Muscle layer of colon (tissue), 2 donors: ENCODE data around the gene FGF12.

Experiments used
- H3K27ac ChIP-seq: one replicate; pipeline ENCODE4 v1.7.0; 2013; ENCODE audit warnings: low read depth, mild to moderate bottlenecking, low read length, moderate library complexity
- H3K27me3 ChIP-seq, 2 donors: one replicate each; pipeline ENCODE4 v1.7.0; 2013; ENCODE audit warnings: low read length in 2 of 2, mild to moderate bottlenecking in 2 of 2; ENCODE audit not compliant: insufficient read depth in 2 of 2, control insufficient read depth in 1 of 2
- H3K36me3 ChIP-seq: one replicate; pipeline ENCODE4 v1.7.0; 2013; ENCODE audit warnings: mild to moderate bottlenecking, low read length; ENCODE audit not compliant: insufficient read depth
- H3K4me1 ChIP-seq: one replicate; pipeline ENCODE4 v1.7.0; 2013; ENCODE audit warnings: mild to moderate bottlenecking, low read length; ENCODE audit not compliant: insufficient read depth
- H3K4me3 ChIP-seq, 2 donors: one replicate each; pipeline ENCODE4 v1.7.0; 2013; ENCODE audit warnings: low read length in 2 of 2, low read depth in 1 of 2, mild to moderate bottlenecking in 1 of 2, moderate library complexity in 1 of 2
- H3K9ac ChIP-seq: one replicate; pipeline ENCODE4 v1.7.0; 2013; ENCODE audit warnings: low read length
- H3K9me3 ChIP-seq: one replicate; pipeline ENCODE4 v1.7.0; 2013; ENCODE audit warnings: mild to moderate bottlenecking, low read length
- donor health status: abdominal sarcoma.
- donor health status: Adenocarcinoma of cecum.

Gene FGF12

GRCh38 chr3:192317564-192317963 lies 409.8 kb downstream of the FGF12 start:
- Histone ChIP-seq H3K4me1 (no peaks in the 10 kb centered on the region), H3K36me3 (no peaks in the 10 kb centered on the region), H3K9ac (no peak overlapping the region), H3K4me3 (no peak overlapping the region), H3K9me3 (no peaks in the 10 kb centered on the region), H3K27ac (no peak overlapping the region), H3K27me3 (no peaks in the 10 kb centered on the region)

DNA sequence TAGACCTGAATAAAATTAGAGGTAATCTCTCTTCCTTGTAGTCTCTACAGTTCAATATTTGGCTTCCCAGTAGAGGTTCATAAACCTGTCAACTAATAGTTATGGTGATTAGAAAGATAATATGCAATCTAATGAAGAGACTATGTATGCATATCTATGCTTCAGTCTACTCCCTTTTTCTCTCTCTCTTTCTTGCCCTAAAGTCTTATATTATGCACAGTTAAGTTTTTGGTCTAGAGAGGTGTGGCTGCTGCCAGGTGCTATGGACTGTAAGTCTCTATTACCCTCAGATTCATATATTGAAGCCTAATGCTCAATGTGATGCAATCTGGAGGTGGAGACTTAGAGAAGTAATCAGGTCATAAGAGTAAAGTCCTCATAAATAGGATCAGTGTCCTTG lies 413.7 kb downstream of the FGF12 start:
- Histone ChIP-seq H3K9me3 (no peaks in the 10 kb centered on the region), H3K4me3 (no peak overlapping the region), H3K9ac (no peak overlapping the region), H3K27me3 (no peaks in the 10 kb centered on the region), H3K27ac (no peak overlapping the region), H3K36me3 (no peaks in the 10 kb centered on the region), H3K4me1 (no peaks in the 10 kb centered on the region)

GRCh38 chr3:192307631-192308030 lies 419.7 kb downstream of the FGF12 start:
- Histone ChIP-seq H3K36me3 (no peaks in the 10 kb centered on the region), H3K4me3 (no peak overlapping the region), H3K4me1 (no peaks in the 10 kb centered on the region), H3K9ac (no peak overlapping the region), H3K9me3 (no peaks in the 10 kb centered on the region), H3K27me3 (no peaks in the 10 kb centered on the region), H3K27ac (no peak overlapping the region)

GRCh38 chr3:192303235-192303634 lies 424.1 kb downstream of the FGF12 start:
- H3K27ac ChIP-seq, result no peak overlapping the region
- no peak overlapping the region for H3K4me3 ChIP-seq
- H3K4me1 ChIP-seq, result no peaks in the 10 kb centered on the region
- no peak overlapping the region for H3K9ac ChIP-seq
- no peaks in the 10 kb centered on the region for H3K9me3 ChIP-seq
- H3K36me3 ChIP-seq, result no peaks in the 10 kb centered on the region
- no peaks in the 10 kb centered on the region for H3K27me3 ChIP-seq

DNA sequence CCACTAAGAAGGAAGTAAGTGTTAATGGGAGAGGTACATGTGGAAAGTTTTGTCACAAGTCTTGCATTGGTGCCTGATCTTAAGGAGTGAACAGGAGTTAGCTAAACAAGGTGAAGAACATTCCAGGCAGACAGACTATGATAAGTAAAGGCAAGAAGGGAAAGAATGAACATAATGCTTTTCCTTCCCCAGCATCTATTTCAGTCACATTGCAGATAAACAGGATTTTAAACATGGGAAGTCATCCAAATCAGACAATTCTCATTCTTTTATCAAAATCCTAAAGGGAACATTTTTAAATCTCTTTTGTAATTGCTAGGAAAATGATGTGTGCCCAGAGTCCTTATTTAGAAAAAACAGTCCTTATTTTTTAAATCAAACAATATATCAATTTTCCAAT lies 424.6 kb downstream of the FGF12 start:
- H3K27ac ChIP-seq, result no peak overlapping the region

GRCh38 chr3:192299921-192300320 lies 427.4 kb downstream of the FGF12 start:
- Histone ChIP-seq H3K9me3 (no peaks in the 10 kb centered on the region), H3K4me1 (no peaks in the 10 kb centered on the region), H3K36me3 (no peaks in the 10 kb centered on the region), H3K27me3 (no peaks in the 10 kb centered on the region), H3K9ac (no peak overlapping the region), H3K27ac (no peak overlapping the region), H3K4me3 (no peak overlapping the region)

More for the DNA sequence above, 424.6 kb downstream of the FGF12 start:
- H3K4me1 ChIP-seq, result no peaks in the 10 kb centered on the region
- H3K36me3 ChIP-seq, result no peaks in the 10 kb centered on the region
- H3K9me3 ChIP-seq, result no peaks in the 10 kb centered on the region
- H3K9ac ChIP-seq, result no peak overlapping the region
- no peaks in the 10 kb centered on the region for H3K27me3 ChIP-seq
- no peak overlapping the region for H3K4me3 ChIP-seq

DNA sequence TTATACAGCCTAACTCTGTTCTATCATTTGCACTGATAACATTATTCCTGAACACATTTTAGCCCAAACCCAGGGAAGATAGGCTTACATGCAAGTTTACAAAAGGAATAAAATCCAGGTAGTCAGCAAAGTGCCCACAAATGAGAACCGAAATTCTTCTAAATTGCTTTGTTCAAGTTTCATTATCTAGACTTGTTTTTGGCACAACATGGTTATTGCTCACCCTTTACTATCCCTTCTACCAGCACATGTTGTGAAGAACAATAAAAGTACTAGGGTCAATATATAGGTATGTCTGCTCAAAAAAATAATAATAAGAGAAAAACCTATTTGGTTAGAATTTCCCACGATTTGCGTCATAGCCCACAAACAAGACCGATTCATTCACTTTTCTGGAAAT lies 430.5 kb downstream of the FGF12 start:
- H3K4me3 ChIP-seq, result no peak overlapping the region
- no peaks in the 10 kb centered on the region for H3K4me1 ChIP-seq
- no peaks in the 10 kb centered on the region for H3K9me3 ChIP-seq
- H3K36me3 ChIP-seq, result no peaks in the 10 kb centered on the region
- H3K27ac ChIP-seq, result no peak overlapping the region
- H3K27me3 ChIP-seq, result no peaks in the 10 kb centered on the region
- no peak overlapping the region for H3K9ac ChIP-seq

DNA sequence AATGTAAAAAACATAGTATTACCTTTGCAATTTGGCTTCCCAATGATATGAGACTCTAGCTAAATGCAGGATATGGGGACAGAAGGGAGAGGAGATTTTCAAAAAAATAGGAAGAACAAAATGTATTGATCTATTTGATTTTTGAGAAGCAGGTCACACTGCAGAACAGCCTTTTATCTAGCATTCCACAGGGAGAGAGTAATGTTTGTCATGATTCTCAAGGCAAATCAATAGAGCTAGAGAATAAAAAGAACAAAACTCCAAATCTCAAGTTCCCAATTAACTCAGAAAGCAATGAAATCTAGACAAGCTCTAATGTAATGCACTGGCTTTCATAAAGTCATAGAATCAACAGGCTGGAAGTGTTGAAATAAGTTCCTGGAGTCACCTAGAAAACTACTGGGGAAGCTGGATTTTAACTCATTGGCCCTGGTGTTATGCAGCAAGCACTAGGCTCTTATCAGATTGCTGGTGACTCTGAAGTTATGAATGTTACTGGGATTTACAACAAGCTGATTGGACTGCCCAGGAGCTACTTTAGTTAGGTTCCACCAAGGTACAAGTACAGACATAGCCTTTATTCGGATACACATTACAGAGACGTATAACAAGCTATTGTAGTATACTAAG lies 442.8 kb downstream of the FGF12 start:
- Histone ChIP-seq H3K9ac (no peak overlapping the region), H3K27me3 (no peaks in the 10 kb centered on the region), H3K36me3 (no peaks in the 10 kb centered on the region), H3K27ac (no peak overlapping the region), H3K4me3 (no peak overlapping the region), H3K9me3 (no peaks in the 10 kb centered on the region), H3K4me1 (no peaks in the 10 kb centered on the region)

DNA sequence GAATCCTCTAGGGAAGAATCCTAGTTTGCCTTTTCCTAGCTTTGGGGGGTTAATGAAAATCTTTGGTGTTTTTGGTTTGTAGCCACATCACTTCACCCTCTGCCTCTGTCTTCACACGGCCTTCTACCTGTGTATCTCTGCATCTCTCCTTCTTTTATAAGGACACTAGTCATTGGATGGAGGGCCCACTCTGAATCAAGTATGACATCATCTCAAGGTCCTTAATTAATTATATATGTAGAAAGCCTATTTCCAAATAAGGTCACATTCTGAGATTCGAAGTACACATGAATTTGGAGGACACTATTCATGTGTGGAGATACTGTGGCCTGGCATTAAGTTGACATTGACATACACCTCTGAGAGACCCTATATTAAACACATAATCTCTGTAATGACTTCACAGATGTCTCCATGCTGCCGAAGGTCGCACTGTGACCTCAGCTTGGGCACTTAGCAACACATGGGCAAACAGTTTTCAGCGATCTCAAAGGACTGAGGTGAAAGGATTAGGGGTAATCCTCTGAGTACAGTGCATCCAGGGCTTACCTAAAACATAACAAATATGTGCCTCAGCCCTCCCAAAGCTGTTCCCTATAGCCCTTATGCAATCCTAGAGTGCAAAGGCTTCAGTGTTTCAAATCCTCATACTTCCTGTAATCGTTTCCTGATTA lies 446.0 kb downstream of the FGF12 start:
- Histone ChIP-seq H3K9me3 (no peaks in the 10 kb centered on the region), H3K27ac (no peak overlapping the region), H3K36me3 (no peaks in the 10 kb centered on the region), H3K4me3 (no peak overlapping the region), H3K9ac (no peak overlapping the region), H3K27me3 (no peaks in the 10 kb centered on the region), H3K4me1 (no peaks in the 10 kb centered on the region)

GRCh38 chr3:192279664-192280063 lies 447.7 kb downstream of the FGF12 start:
- Histone ChIP-seq H3K27me3 (no peaks in the 10 kb centered on the region), H3K36me3 (no peaks in the 10 kb centered on the region), H3K9me3 (no peaks in the 10 kb centered on the region), H3K9ac (no peak overlapping the region), H3K4me3 (no peak overlapping the region), H3K4me1 (no peaks in the 10 kb centered on the region), H3K27ac (no peak overlapping the region)

- Histone ChIP-seq H3K4me3 (no peak overlapping the region), H3K36me3 (no peaks in the 10 kb centered on the region), H3K9me3 (no peaks in the 10 kb centered on the region), H3K4me1 (no peaks in the 10 kb centered on the region), H3K27me3 (no peaks in the 10 kb centered on the region), H3K9ac (no peak overlapping the region), H3K27ac (no peak overlapping the region)
These were observed 449.9 kb downstream of the FGF12 start for GRCh38 chr3:192277477-192277876.

- H3K9ac ChIP-seq, result no peak overlapping the region
- no peaks in the 10 kb centered on the region for H3K9me3 ChIP-seq
- H3K27ac ChIP-seq, result no peak overlapping the region
- H3K36me3 ChIP-seq, result no peaks in the 10 kb centered on the region
- H3K27me3 ChIP-seq, result no peaks in the 10 kb centered on the region
- no peak overlapping the region for H3K4me3 ChIP-seq
- no peaks in the 10 kb centered on the region for H3K4me1 ChIP-seq
These were observed 451.5 kb downstream of the FGF12 start for GRCh38 chr3:192275741-192276355.
